ENCODE results near the gene CDK1. TPM values are rescaled to one million over a fixed set of nuclear protein-coding genes. Genes with fewer than 3 reads are reported as not detected.

CDK1 gene
- total and polyA plus RNA-seq, 2 of the 8 experiments (the other 6 are each of a cell fraction or from before 2014, with no cell fraction given), result 29.4 to 111 TPM

- DNase-seq (ENCODE audit: low read depth in 1 of 2, low spot score in 2 of 2) (no peak), FAIRE-seq (no peak)
- H3K27ac ChIP-seq (ENCODE audit: low read depth, low read length), result no peak overlapping the region
- no peaks in the 10 kb centered on the region for H3K9me3 ChIP-seq (ENCODE audit: insufficient read depth in 2 of 2, low read depth in 1 of 2, low read length in 1 of 2)
- no peaks in the 10 kb centered on the region for H3K79me1 ChIP-seq (ENCODE audit: low read depth, low read length)
- no peak overlapping the region for H3K4me2 ChIP-seq (ENCODE audit: insufficient read depth in 1 of 2, low read depth in 2 of 2, low read length in 2 of 2)
- no peak overlapping the region for H3K14ac ChIP-seq (ENCODE audit: insufficient read length)
- H4K5ac ChIP-seq (ENCODE audit: insufficient read length, low read depth, low read length), result no peak overlapping the region
- H4K8ac ChIP-seq (ENCODE audit: extremely low read depth, insufficient read depth, low read length), result no peak overlapping the region
- no peak overlapping the region for H2BK20ac ChIP-seq (ENCODE audit: low read length)
- no peak overlapping the region for H3K23ac ChIP-seq (ENCODE audit: insufficient read length)
- H3K36me3 ChIP-seq (ENCODE audit: control insufficient read depth in 2 of 4, insufficient read depth in 4 of 4, low read length in 3 of 4), result no peaks in the 10 kb centered on the region
- no peak overlapping the region for H3K18ac ChIP-seq (ENCODE audit: extremely low read depth, low read length)
- H2AK5ac ChIP-seq (ENCODE audit: low read depth, low read length), result no peak overlapping the region
- ChIA-PET CTCF (ENCODE audit: partially characterized antibody) (interaction anchor here (1.5 kb wide), 1 partner anchor 126 kb away, joined by 5 read pairs; no protein-coding TSS in a partner anchor), POLR2A (ENCODE audit: partially characterized antibody) (no interaction called here)
- H3K79me2 ChIP-seq (ENCODE audit: control insufficient read depth in 1 of 2, insufficient read depth in 2 of 2, low read length in 2 of 2), result no peaks in the 10 kb centered on the region
- no peak overlapping the region for H2BK15ac ChIP-seq (ENCODE audit: low read length)
- no peak overlapping the region for H3K9ac ChIP-seq (replicated peaks in 1 of 4; ENCODE audit: extremely low read depth in 1 of 4, low read depth in 3 of 4, low read length in 3 of 4)
- no peak overlapping the region for H3K4me3 ChIP-seq (ENCODE audit: extremely low read depth in 1 of 4, insufficient read depth in 2 of 4, low read depth in 3 of 4, low read length in 4 of 4)
- no peak overlapping the region for H2AFZ ChIP-seq (ENCODE audit: low read length)
- H3K23me2 ChIP-seq (ENCODE audit: low read depth, low read length), result no peaks in the 10 kb centered on the region
- H2BK5ac ChIP-seq (ENCODE audit: low read depth, low read length), result no peak overlapping the region
- H2BK12ac ChIP-seq (ENCODE audit: low read depth, low read length), result no peak overlapping the region
- no peaks in the 10 kb centered on the region for H4K20me1 ChIP-seq (replicated peaks in 1 of 2; ENCODE audit: control insufficient read depth in 1 of 2, insufficient read depth in 2 of 2, low read length in 2 of 2)
- no peak overlapping the region for H4K91ac ChIP-seq (replicated peaks; ENCODE audit: insufficient read length, low read length)
- H3K4me1 ChIP-seq (replicated peaks in 1 of 4; ENCODE audit: control insufficient read depth in 3 of 4, insufficient read depth in 4 of 4, low read length in 3 of 4), result no peaks in the 10 kb centered on the region
- peaks cover 0 to 2% (median 0%) of the 10 kb centered on the region in 4 experiments; a peak in 1 of 7 replicates for H3K27me3 ChIP-seq (replicated peaks in 1 of 4; ENCODE audit: control insufficient read depth in 3 of 4, extremely low read depth in 1 of 4, insufficient read depth in 3 of 4, low read length in 3 of 4)
- H3K56ac ChIP-seq (replicated peaks; ENCODE audit: insufficient read length, low read depth, low read length), result no peak overlapping the region
- no peak overlapping the region for H3K4ac ChIP-seq (replicated peaks; ENCODE audit: insufficient read length, low read depth, low read length)
- H2BK120ac ChIP-seq (replicated peaks; ENCODE audit: low read depth, low read length), result no peak overlapping the region
- TF ChIP-seq NANOG (IDR thresholded peaks at IDR 0.05; ENCODE audit: insufficient read depth, low read depth, low read length, poor library complexity, severe bottlenecking) (no peak), CHD2 (IDR thresholded peaks at IDR 0.05; ENCODE audit: low read length) (no peak), GTF2F1 (IDR thresholded peaks at IDR 0.05; ENCODE audit: borderline replicate concordance, low read depth, low read length) (no peak), ZNF274 (IDR thresholded peaks at IDR 0.05; ENCODE audit: borderline replicate concordance, extremely low read depth, low read length) (no peak), CHD1 (IDR thresholded peaks at IDR 0.05; ENCODE audit: low read depth, low read length) (no peak), CEBPB (IDR thresholded peaks at IDR 0.05; ENCODE audit: low read depth, low read length) (no peak), CBX8 (IDR thresholded peaks at IDR 0.05; ENCODE audit: borderline replicate concordance, low read depth, low read length) (no peak), RBBP5 (IDR thresholded peaks at IDR 0.05; ENCODE audit: borderline replicate concordance, low read depth, low read length) (no peak), PHF8 (conservative IDR thresholded peaks at IDR 0.05; ENCODE audit: low read depth, low read length) (no peak), BACH1 (IDR thresholded peaks at IDR 0.05; ENCODE audit: low read length) (no peak), E2F6 (IDR thresholded peaks at IDR 0.05) (no peak), SIX5 (IDR thresholded peaks at IDR 0.05; ENCODE audit: low read depth, low read length) (no peak), SIRT6 (IDR thresholded peaks at IDR 0.05; ENCODE audit: low read length) (no peak), SP4 (IDR thresholded peaks at IDR 0.05; ENCODE audit: low read length) (no peak), EZH2 (IDR thresholded peaks at IDR 0.05; ENCODE audit: low read depth, low read length, severe bottlenecking) (no peak), SIN3A (conservative IDR thresholded peaks at IDR 0.05 in 1 of 2, IDR thresholded peaks at IDR 0.05 in 1 of 2; ENCODE audit: low read depth in 1 of 2, low read length in 2 of 2) (no peak)
These were observed 56.1 kb downstream of the CDK1 start for GRCh38 chr10:60834401-60834800.

All from H1 (cell line).